Measurements from ENCODE around the gene ETDC. TPM values are rescaled to one million over a fixed set of nuclear protein-coding genes. Genes with fewer than 3 reads are reported as not detected.
"Not testable (repeated sequence)": the region's sequence is repeated elsewhere in the genome, so short reads cannot be mapped to it uniquely, and the experiment has no call there.

ETDC gene
- total RNA-seq, 1 donor from 2014 or later, result not detected

DNA sequence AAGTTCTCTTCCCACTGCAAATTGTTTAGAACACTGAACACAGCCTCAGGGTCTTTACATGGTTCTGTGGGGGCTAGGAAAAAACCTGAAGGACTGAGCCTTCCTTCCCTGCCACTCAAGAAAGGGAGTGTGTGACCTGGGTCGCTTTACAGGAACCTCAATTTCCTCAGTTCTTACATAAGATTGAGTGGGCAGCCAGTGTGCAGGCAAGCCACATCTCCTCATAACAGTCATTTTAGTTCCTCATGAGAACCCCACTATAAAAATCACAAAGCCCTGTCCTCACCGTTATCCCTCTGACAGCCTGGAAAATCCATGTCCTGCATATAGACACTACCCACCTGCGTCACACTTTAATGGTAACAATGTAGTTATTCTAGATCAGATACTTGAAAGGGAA lies 2.1 kb upstream of the ETDC start:
- TF ChIP-seq, protein P1, sequence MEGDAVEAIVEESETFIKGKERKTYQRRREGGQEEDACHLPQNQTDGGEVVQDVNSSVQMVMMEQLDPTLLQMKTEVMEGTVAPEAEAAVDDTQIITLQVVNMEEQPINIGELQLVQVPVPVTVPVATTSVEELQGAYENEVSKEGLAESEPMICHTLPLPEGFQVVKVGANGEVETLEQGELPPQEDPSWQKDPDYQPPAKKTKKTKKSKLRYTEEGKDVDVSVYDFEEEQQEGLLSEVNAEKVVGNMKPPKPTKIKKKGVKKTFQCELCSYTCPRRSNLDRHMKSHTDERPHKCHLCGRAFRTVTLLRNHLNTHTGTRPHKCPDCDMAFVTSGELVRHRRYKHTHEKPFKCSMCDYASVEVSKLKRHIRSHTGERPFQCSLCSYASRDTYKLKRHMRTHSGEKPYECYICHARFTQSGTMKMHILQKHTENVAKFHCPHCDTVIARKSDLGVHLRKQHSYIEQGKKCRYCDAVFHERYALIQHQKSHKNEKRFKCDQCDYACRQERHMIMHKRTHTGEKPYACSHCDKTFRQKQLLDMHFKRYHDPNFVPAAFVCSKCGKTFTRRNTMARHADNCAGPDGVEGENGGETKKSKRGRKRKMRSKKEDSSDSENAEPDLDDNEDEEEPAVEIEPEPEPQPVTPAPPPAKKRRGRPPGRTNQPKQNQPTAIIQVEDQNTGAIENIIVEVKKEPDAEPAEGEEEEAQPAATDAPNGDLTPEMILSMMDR (IDR thresholded peaks at IDR 0.05), result no peak
- no peaks in the 10 kb centered on the region for H3K9me3 ChIP-seq
- no peak for DNase-seq
- intact Hi-C loops (cut with DNase I), result no loop called here
- no peak overlapping the region for H3K4me3 ChIP-seq
- no peaks in the 10 kb centered on the region for H3K27me3 ChIP-seq (ENCODE audit: low read depth)
- no peaks in the 10 kb centered on the region for H3K36me3 ChIP-seq
- ATAC-seq, result no peak
- H3K27ac ChIP-seq, result no peak overlapping the region
- H3K4me1 ChIP-seq, result no peaks in the 10 kb centered on the region

GRCh38 chrX:135308345-135308855 lies 880 bp upstream of the ETDC start:
- no peak overlapping the region for H3K27ac ChIP-seq
- no peaks in the 10 kb centered on the region for H3K4me1 ChIP-seq
- no peak for ATAC-seq
- no peak overlapping the region for H3K4me3 ChIP-seq
- H3K27me3 ChIP-seq (ENCODE audit: low read depth), result no peaks in the 10 kb centered on the region
- TF ChIP-seq, protein P1 (IDR thresholded peaks at IDR 0.05), result no peak
- no peaks in the 10 kb centered on the region for H3K36me3 ChIP-seq
- H3K9me3 ChIP-seq, result no peaks in the 10 kb centered on the region
- intact Hi-C loops (cut with DNase I), result no loop called here
- no peak for DNase-seq

GRCh38 chrX:135315864-135316263 lies 6.6 kb downstream of the ETDC start:
- Histone ChIP-seq H3K4me3 (no peak overlapping the region), H3K27me3 (ENCODE audit: low read depth) (no peaks in the 10 kb centered on the region), H3K27ac (no peak overlapping the region), H3K9me3 (peaks cover 2% of the 10 kb centered on the region), H3K4me1 (no peaks in the 10 kb centered on the region), H3K36me3 (no peaks in the 10 kb centered on the region)
- intact Hi-C loops (cut with DNase I), result no loop called here
- ATAC-seq (no peak), DNase-seq (no peak)
- TF ChIP-seq, protein P1 (IDR thresholded peaks at IDR 0.05), result no peak

- Histone ChIP-seq H3K4me3 (no peak overlapping the region), H3K4me1 (no peaks in the 10 kb centered on the region), H3K27me3 (ENCODE audit: low read depth) (no peaks in the 10 kb centered on the region), H3K36me3 (no peaks in the 10 kb centered on the region), H3K9me3 (peaks cover 10% of the 10 kb centered on the region), H3K27ac (no peak overlapping the region)
- intact Hi-C loops (cut with DNase I), result no loop called here
- TF ChIP-seq, protein P1 (IDR thresholded peaks at IDR 0.05), result no peak
- ATAC-seq (no peak), DNase-seq (no peak)
These were observed 15.2 kb downstream of the ETDC start for GRCh38 chrX:135324463-135324862.

GRCh38 chrX:135325036-135325818 lies 15.9 kb downstream of the ETDC start:
- intact Hi-C loops (cut with DNase I); H3K9me3 ChIP-seq; H3K4me3 ChIP-seq; DNase-seq; H3K36me3 ChIP-seq; ATAC-seq; H3K27ac ChIP-seq; H3K27me3 ChIP-seq (ENCODE audit: low read depth); H3K4me1 ChIP-seq: not testable (repeated sequence)

GRCh38 chrX:135327299-135327698 lies 18.0 kb downstream of the ETDC start:
- no peak for ATAC-seq
- Histone ChIP-seq H3K4me1 (no peaks in the 10 kb centered on the region), H3K36me3 (no peaks in the 10 kb centered on the region), H3K27ac (no peak overlapping the region), H3K4me3 (no peak overlapping the region), H3K27me3 (ENCODE audit: low read depth) (no peaks in the 10 kb centered on the region), H3K9me3 (no peaks in the 10 kb centered on the region)
- TF ChIP-seq, protein P1 (IDR thresholded peaks at IDR 0.05), result no peak
- intact Hi-C loops (cut with DNase I), result no loop called here
- no peak for DNase-seq
